Measurements from ENCODE around the gene GAS2L3. TPM values are rescaled to one million over a fixed set of nuclear protein-coding genes. Genes with fewer than 3 reads are reported as not detected.

The GAS2L3 gene
- polyA plus RNA-seq, 2 of the 4 experiments (the other 2 are of a cell fraction): 7.1 to 17.2 TPM

DNA sequence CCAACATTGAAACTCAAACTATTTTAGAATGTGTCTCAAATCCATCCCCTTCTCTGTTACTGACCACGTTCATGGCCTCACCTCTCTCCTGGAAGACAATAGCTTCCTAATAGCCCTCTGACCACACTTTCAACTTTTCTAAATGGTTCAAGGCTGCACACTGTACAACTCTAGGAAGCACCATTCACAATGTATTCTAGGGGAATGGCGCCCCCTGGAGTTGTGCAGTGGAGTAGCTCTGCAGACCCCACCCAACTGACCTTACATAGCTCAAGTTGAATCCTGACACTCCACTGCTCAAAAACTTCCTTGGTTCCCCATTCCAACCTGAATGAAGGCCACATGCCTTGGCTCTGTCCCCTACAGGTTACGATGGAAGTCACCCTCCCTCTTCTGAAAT, 77.6 kb downstream of the GAS2L3 start:
- no peak for DNase-seq (ENCODE audit: low read depth in 1 of 2, low spot score in 1 of 2)
- TF ChIP-seq, protein P1, sequence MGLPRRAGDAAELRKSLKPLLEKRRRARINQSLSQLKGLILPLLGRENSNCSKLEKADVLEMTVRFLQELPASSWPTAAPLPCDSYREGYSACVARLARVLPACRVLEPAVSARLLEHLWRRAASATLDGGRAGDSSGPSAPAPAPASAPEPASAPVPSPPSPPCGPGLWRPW (IDR thresholded peaks at IDR 0.05): no peak
- TF ChIP-seq CBX2 (IDR thresholded peaks at IDR 0.05; ENCODE audit: borderline replicate concordance, low read depth) (no peak), EHMT2 (IDR thresholded peaks at IDR 0.05; ENCODE audit: low read depth) (no peak), MAZ (IDR thresholded peaks at IDR 0.05; ENCODE audit: borderline replicate concordance, low read depth, low read length) (no peak), CHD4 (IDR thresholded peaks at IDR 0.05; ENCODE audit: borderline replicate concordance) (no peak), HOXA7 (CRISPR knock-in tag; IDR thresholded peaks at IDR 0.05) (no peak), HOXB5 (CRISPR knock-in tag; IDR thresholded peaks at IDR 0.05) (no peak), NPAS2 (CRISPR knock-in tag; IDR thresholded peaks at IDR 0.05; ENCODE audit: borderline replicate concordance) (no peak), PHF8 (IDR thresholded peaks at IDR 0.05; ENCODE audit: borderline replicate concordance, low read depth) (no peak), POLR2A (IDR thresholded peaks at IDR 0.05; ENCODE audit: low read length) (no peak), MAFK (IDR thresholded peaks at IDR 0.05; ENCODE audit: partially characterized antibody) (no peak), SREBF2 (IDR thresholded peaks at IDR 0.05) (no peak), FOSB (CRISPR knock-in tag; IDR thresholded peaks at IDR 0.05) (no peak), JUN (IDR thresholded peaks at IDR 0.05) (no peak)
- TF ChIP-seq, protein P2, sequence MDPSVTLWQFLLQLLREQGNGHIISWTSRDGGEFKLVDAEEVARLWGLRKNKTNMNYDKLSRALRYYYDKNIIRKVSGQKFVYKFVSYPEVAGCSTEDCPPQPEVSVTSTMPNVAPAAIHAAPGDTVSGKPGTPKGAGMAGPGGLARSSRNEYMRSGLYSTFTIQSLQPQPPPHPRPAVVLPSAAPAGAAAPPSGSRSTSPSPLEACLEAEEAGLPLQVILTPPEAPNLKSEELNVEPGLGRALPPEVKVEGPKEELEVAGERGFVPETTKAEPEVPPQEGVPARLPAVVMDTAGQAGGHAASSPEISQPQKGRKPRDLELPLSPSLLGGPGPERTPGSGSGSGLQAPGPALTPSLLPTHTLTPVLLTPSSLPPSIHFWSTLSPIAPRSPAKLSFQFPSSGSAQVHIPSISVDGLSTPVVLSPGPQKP (IDR thresholded peaks at IDR 0.05; ENCODE audit: low read depth, low read length): no peak
- TF ChIP-seq, protein P3, sequence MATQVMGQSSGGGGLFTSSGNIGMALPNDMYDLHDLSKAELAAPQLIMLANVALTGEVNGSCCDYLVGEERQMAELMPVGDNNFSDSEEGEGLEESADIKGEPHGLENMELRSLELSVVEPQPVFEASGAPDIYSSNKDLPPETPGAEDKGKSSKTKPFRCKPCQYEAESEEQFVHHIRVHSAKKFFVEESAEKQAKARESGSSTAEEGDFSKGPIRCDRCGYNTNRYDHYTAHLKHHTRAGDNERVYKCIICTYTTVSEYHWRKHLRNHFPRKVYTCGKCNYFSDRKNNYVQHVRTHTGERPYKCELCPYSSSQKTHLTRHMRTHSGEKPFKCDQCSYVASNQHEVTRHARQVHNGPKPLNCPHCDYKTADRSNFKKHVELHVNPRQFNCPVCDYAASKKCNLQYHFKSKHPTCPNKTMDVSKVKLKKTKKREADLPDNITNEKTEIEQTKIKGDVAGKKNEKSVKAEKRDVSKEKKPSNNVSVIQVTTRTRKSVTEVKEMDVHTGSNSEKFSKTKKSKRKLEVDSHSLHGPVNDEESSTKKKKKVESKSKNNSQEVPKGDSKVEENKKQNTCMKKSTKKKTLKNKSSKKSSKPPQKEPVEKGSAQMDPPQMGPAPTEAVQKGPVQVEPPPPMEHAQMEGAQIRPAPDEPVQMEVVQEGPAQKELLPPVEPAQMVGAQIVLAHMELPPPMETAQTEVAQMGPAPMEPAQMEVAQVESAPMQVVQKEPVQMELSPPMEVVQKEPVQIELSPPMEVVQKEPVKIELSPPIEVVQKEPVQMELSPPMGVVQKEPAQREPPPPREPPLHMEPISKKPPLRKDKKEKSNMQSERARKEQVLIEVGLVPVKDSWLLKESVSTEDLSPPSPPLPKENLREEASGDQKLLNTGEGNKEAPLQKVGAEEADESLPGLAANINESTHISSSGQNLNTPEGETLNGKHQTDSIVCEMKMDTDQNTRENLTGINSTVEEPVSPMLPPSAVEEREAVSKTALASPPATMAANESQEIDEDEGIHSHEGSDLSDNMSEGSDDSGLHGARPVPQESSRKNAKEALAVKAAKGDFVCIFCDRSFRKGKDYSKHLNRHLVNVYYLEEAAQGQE (IDR thresholded peaks at IDR 0.05): no peak
- TF ChIP-seq, protein P4, sequence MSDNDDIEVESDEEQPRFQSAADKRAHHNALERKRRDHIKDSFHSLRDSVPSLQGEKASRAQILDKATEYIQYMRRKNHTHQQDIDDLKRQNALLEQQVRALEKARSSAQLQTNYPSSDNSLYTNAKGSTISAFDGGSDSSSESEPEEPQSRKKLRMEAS (IDR thresholded peaks at IDR 0.05): no peak
- TF ChIP-seq, protein P5, sequence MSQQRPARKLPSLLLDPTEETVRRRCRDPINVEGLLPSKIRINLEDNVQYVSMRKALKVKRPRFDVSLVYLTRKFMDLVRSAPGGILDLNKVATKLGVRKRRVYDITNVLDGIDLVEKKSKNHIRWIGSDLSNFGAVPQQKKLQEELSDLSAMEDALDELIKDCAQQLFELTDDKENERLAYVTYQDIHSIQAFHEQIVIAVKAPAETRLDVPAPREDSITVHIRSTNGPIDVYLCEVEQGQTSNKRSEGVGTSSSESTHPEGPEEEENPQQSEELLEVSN (IDR thresholded peaks at IDR 0.05; ENCODE audit: borderline replicate concordance, low read depth): no peak
- no peak for ATAC-seq
- Histone ChIP-seq H3K4me2 (no peak overlapping the region), H3K4me1 (no peaks in the 10 kb centered on the region), H3K4me3 (no peak overlapping the region), H3K27ac (no peak overlapping the region), H3K9me3 (no peaks in the 10 kb centered on the region)
- ChIA-PET POLR2A (no interaction called here), CTCF (interaction anchor here (1.1 kb wide), 1 partner anchor 88 kb away, joined by 3 read pairs; no protein-coding TSS in a partner anchor)
- no peak for FAIRE-seq
- 55% methylated on average over 3 of the region's 3 CpGs for WGBS (ENCODE audit: missing lambda C conversion rate)

DNA sequence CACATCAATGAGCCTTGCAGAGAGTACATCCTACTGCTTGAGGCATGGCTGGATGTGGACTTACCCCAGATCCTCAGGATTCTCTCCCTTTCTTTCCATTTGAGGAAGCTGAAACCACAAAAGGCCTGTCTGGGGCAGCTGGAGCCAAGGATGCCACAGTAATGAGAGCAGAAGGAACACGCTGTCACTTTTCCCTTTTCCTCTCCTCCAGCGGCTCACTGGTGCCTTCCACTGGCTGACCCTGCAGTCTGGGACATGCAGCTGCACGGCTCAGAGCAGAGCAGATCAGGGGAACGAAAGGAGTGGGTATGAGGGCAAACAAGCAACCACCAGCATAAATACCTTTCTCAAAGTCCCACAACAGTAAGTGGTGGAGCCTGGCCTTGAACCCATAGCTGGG, 78.2 kb downstream of the GAS2L3 start:
- no peak for DNase-seq (ENCODE audit: low read depth in 1 of 2, low spot score in 1 of 2)
- WGBS (ENCODE audit: missing lambda C conversion rate): 24% methylated on average over 4 of the region's 4 CpGs
- no peaks in the 10 kb centered on the region for H3K9me3 ChIP-seq
- no peak overlapping the region for H3K4me3 ChIP-seq
- H3K4me1 ChIP-seq: no peaks in the 10 kb centered on the region
- FAIRE-seq: no peak
- H3K4me2 ChIP-seq: no peak overlapping the region
- ATAC-seq: no peak
- ChIA-PET CTCF (interaction anchor here (0.7 to 1.1 kb wide), 3 partner anchors 10 to 88 kb away, joined by 3 read pairs; no protein-coding TSS in a partner anchor), POLR2A (no interaction called here)
- TF ChIP-seq ESRRA (IDR thresholded peaks at IDR 0.05; ENCODE audit: borderline replicate concordance, low read length): no peak
- no peak overlapping the region for H3K27ac ChIP-seq
